ENCODE measurements around the gene OR51E1.

DNA sequence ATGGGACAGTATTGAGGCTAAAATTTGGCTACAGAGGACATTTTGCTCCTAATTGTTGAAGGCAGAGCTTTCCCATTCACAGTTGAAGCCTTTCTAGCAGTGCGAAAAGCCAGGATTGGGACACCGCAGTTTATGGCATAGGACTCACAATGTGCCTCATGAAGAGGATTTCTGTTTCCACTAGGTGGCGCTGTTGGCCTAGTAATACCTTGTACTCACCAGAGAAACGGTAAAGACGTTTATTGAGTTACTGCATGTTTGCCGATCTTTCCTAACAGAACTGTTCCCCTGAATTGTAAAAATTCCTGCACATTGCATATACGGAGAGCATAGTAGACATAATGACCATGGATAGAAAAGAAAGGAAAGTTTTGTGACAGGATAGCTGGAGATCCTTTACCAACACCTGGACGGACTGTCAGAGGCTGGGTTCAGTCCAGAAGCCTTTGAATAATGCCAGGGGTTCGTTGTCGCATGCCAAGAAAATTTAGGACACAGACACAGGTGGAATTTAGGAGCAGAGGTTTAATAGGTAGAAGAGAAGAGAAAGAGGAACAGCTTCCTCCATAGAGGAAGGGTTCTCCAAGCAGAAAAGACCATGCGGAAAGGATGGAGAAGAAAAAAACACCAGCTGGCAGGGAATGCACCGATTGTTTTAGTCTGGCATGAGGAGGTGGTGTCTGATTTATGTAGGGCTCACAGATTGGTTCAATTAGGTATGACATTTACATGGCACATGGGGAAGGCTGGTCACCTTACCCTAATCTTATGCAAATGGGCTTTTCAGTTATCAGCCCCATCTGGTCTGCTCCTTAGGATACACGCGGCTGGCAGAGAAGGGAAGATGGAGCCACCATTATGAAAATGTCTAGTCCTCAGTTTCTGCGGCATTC is 17.3 kb upstream of the OR51E1 start:
- no peak for TF ChIP-seq POLR2A (IDR thresholded peaks at IDR 0.05; ENCODE audit: low read depth, low read length)
- no peak for TF ChIP-seq POLR2AphosphoS5 (IDR thresholded peaks at IDR 0.05; ENCODE audit: insufficient read depth, low read depth, low read length)
- TF ChIP-seq, protein P1, sequence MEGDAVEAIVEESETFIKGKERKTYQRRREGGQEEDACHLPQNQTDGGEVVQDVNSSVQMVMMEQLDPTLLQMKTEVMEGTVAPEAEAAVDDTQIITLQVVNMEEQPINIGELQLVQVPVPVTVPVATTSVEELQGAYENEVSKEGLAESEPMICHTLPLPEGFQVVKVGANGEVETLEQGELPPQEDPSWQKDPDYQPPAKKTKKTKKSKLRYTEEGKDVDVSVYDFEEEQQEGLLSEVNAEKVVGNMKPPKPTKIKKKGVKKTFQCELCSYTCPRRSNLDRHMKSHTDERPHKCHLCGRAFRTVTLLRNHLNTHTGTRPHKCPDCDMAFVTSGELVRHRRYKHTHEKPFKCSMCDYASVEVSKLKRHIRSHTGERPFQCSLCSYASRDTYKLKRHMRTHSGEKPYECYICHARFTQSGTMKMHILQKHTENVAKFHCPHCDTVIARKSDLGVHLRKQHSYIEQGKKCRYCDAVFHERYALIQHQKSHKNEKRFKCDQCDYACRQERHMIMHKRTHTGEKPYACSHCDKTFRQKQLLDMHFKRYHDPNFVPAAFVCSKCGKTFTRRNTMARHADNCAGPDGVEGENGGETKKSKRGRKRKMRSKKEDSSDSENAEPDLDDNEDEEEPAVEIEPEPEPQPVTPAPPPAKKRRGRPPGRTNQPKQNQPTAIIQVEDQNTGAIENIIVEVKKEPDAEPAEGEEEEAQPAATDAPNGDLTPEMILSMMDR (IDR thresholded peaks at IDR 0.05; ENCODE audit: extremely low read depth in 1 of 2, insufficient read depth in 1 of 2, low read depth in 1 of 2, low read length in 2 of 2) = peak; percentile 54 to 63
- TF ChIP-seq FOS (IDR thresholded peaks at IDR 0.05; ENCODE audit: borderline replicate concordance, insufficient read depth, low read length) = no peak
- no peak for TF ChIP-seq EZH2 (IDR thresholded peaks at IDR 0.05; ENCODE audit: borderline replicate concordance, low read depth, low read length, severe bottlenecking)

Measured in endothelial cell of umbilical vein (primary cell).